Mucosa of descending colon (tissue), 3 donors: ENCODE results near the gene CASTOR2. TPM values are rescaled to one million over a fixed set of nuclear protein-coding genes. Genes with fewer than 3 reads are reported as not detected.

Experiments
- ATAC-seq: fragments of 200-7000 bp; cut with Tn5 transposase; one replicate; pipeline ENCODE4 v1.9.1; 2020; ENCODE audit warnings: mild to moderate bottlenecking, moderate library complexity
- DNase-seq, 3 donors: peaks; one replicate each; pipeline ENCODE4 v3.0.0-alpha.2; 2020
- H3K36me3 ChIP-seq: fragments of 200-600 bp; one replicate; pipeline ENCODE4 v1.8.0; 2021; ENCODE audit warnings: low read depth, mild to moderate bottlenecking
- H3K4me1 ChIP-seq: fragments of 200-600 bp; one replicate; pipeline ENCODE4 v1.8.0; 2021; ENCODE audit warnings: low read depth, mild to moderate bottlenecking
- H3K4me3 ChIP-seq: fragments of 200-600 bp; one replicate; pipeline ENCODE4 v1.8.0; 2021; ENCODE audit warnings: mild to moderate bottlenecking
- H3K9me3 ChIP-seq: fragments of 200-600 bp; one replicate; pipeline ENCODE4 v1.8.0; 2021; ENCODE audit warnings: mild to moderate bottlenecking
- intact Hi-C, 2 donors: fragments of 100-400 bp; cut with DNase I in 1 of 2; cut with micrococcal nuclease in 1 of 2; formaldehyde crosslinking; loops; one replicate each; pipeline versions ENCODE4 v1.11.0 to v1.11.1; 2022; cut with DNase I, micrococcal nuclease
- total RNA-seq, 3 donors: library from RNA; stranded (reverse); fragmentation: NEBNext Ultra II Directional in 2 of 3; extraction: Animal tissue kit (Norgen Biotek cat#: 25700) in 2 of 3; gene quantifications; one replicate each; pipeline versions ENCODE4 v1.2.1 to v1.2.4, GENCODE V29; 2021 to 2023
- TF ChIP-seq, protein P1 (sequence below): fragments of 200-600 bp; IDR thresholded peaks from one replicate; pipeline ENCODE4 v1.8.0; 2022; ENCODE audit warnings: antibody characterized with exemption, mild to moderate bottlenecking
- donor health status: DM: no; HTN: no; CAD: no; lungs with moderate emphysema.
- donor health status: DM: no; HTN: no; CAD: no.
- donor health status: DM: no; HTN: yes; CAD: no.

The CASTOR2 gene
- total RNA-seq, 3 donors from 2014 or later, result 3.6 to 17.8 (median 7.6) TPM

DNA sequence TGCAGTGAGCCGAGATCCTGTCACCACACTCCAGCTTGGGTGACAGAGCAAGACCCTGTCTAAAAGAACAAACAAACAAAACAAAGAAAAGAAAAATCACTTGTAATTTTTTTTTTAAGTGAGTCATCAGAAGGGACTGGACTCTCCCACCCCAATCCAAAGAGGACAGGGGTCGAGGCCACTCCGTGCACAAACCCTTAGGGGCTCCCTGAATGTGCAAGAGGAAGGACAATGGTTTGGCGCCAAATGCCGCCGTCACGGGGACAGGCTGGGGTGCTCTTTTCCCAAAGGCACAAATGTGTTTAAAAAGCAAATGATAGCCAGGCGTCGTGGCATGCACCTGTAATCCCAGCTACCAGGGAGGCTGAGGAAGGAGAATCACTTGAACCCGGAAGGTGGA is 85.3 kb downstream of the CASTOR2 start:
- Histone ChIP-seq H3K36me3 (peaks cover 3% of the 10 kb centered on the region), H3K9me3 (no peaks in the 10 kb centered on the region), H3K4me3 (no peak overlapping the region), H3K4me1 (no peaks in the 10 kb centered on the region)
- no peak for ATAC-seq
- TF ChIP-seq, protein P1, sequence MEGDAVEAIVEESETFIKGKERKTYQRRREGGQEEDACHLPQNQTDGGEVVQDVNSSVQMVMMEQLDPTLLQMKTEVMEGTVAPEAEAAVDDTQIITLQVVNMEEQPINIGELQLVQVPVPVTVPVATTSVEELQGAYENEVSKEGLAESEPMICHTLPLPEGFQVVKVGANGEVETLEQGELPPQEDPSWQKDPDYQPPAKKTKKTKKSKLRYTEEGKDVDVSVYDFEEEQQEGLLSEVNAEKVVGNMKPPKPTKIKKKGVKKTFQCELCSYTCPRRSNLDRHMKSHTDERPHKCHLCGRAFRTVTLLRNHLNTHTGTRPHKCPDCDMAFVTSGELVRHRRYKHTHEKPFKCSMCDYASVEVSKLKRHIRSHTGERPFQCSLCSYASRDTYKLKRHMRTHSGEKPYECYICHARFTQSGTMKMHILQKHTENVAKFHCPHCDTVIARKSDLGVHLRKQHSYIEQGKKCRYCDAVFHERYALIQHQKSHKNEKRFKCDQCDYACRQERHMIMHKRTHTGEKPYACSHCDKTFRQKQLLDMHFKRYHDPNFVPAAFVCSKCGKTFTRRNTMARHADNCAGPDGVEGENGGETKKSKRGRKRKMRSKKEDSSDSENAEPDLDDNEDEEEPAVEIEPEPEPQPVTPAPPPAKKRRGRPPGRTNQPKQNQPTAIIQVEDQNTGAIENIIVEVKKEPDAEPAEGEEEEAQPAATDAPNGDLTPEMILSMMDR, result no peak
- intact Hi-C loops, result no loop called here
- no peak for DNase-seq

DNA sequence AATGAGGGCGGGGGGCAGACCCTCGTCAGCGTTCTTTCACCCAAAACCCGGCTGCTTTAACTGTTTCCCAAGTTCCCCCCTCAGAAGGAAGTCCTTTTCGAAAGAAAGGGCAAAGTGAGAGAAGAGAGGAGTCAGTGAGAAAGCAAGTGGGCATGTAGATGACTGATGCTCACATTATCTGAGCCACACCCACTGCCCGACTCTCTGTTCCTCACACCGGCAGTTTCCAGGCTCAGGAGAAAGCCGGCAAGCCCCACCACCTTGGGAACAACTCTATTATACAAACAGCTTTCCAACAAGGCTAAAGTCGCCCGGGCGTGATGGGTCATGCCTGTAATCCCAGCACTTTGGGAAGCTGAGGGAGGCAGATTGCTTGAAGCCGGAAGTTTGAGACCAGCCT is 86.0 kb downstream of the CASTOR2 start:
- Histone ChIP-seq H3K9me3 (no peaks in the 10 kb centered on the region), H3K4me1 (no peaks in the 10 kb centered on the region), H3K4me3 (no peak overlapping the region), H3K36me3 (peaks cover 3% of the 10 kb centered on the region)
- intact Hi-C loops, result no loop called here
- TF ChIP-seq, protein P1, result no peak
- no peak for ATAC-seq
- no peak for DNase-seq

DNA sequence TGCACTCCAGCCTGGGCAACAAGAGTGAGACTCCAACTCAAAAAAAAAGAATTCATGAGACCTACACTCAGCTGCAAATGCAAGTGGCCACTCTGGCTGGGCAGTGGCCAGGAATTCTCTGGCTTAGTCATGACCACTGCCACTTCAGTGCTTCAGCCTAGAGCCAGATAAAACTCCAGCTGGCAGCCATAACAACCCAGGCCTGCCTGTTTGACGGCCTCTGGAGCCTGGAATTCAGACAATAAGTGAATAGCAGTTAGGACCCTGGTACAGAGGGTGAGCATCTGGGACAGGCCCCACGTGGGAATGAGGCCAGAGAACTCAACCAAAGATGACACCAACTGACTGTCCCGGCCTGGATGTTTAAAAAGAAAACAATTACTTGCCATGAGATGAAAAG is 90.2 kb downstream of the CASTOR2 start:
- ATAC-seq (peak; percentile 48), DNase-seq (no peak)
- Histone ChIP-seq H3K9me3 (no peaks in the 10 kb centered on the region), H3K4me1 (no peaks in the 10 kb centered on the region), H3K4me3 (no peak overlapping the region), H3K36me3 (peaks cover 2% of the 10 kb centered on the region)
- intact Hi-C loops, result no loop called here
- TF ChIP-seq, protein P1, result no peak

DNA sequence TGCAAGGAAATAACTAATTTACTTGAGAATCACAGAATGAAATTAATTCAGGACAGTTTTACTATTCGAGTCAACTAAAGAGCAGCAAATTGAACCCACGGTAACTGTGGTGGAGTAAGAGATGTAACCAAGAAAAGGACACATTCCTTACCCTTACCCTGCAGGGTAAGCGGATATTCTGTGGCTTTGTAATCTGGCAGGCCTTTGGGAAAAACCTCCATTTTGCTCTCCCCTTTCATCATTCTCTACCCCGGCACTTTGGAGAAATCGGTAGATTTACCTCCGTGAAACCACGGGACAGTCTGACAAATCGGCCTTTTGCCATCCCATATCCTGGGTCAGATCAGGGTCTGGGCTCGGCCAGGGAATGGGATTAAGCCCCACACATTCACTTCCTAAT is 90.7 kb downstream of the CASTOR2 start:
- Histone ChIP-seq H3K4me1 (no peaks in the 10 kb centered on the region), H3K9me3 (no peaks in the 10 kb centered on the region), H3K36me3 (no peaks in the 10 kb centered on the region), H3K4me3 (no peak overlapping the region)
- no peak for DNase-seq
- intact Hi-C loops, result no loop called here
- TF ChIP-seq, protein P1, result no peak
- ATAC-seq, result no peak

DNA sequence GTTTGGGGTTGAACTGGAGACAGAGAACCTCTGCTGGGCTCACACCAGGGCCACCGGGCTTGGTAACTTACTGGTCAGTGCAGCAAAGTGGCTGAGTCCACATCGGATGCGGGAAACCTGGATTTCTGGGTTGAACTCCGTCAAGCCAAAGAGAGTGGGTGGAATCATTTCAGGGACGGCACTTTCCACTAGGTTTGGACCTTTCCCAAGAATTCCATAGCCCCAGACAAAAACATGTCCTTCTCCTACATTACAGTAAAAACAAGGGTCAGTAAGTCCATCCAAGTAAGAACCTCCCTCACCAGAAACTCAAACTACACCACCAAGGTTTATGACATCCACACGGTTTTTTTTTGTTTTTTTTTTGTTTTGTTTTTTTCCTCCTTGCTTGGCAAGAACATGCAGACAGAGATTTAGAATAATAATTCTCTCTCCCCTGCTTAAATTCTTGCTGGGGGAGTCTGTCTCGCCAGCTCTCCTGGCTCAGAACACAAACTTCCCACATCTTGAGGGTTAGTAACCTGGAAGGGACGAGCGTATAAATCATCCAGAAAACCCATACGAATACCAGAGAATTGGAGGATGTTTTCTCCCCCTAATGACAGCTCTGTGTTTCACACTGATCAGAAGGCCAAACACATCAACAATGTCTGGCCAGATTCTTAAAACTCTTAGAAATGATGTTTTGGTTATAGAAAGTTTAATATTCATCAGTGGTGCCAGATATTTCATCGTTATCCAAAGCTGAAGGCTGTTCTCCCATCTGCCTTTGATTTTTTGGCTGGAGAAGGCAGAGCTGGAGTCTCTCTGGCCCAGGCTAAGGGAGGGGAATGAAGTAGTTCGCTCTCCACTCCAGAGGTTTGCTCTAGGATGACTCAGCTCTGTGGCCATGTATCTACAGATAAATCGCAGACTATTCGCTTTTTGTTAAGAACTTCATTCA is 91.6 kb downstream of the CASTOR2 start:
- Histone ChIP-seq H3K4me1 (no peaks in the 10 kb centered on the region), H3K4me3 (no peak overlapping the region), H3K36me3 (no peaks in the 10 kb centered on the region), H3K9me3 (no peaks in the 10 kb centered on the region)
- intact Hi-C loops, result no loop called here
- peak; percentile 44 for ATAC-seq
- TF ChIP-seq, protein P1, result no peak
- no peak for DNase-seq
